ENCODE results near the gene ST14.
"Not testable (repeated sequence)": the region's sequence is repeated elsewhere in the genome, so short reads cannot be mapped to it uniquely, and the experiment has no call there.

Gene ST14

DNA sequence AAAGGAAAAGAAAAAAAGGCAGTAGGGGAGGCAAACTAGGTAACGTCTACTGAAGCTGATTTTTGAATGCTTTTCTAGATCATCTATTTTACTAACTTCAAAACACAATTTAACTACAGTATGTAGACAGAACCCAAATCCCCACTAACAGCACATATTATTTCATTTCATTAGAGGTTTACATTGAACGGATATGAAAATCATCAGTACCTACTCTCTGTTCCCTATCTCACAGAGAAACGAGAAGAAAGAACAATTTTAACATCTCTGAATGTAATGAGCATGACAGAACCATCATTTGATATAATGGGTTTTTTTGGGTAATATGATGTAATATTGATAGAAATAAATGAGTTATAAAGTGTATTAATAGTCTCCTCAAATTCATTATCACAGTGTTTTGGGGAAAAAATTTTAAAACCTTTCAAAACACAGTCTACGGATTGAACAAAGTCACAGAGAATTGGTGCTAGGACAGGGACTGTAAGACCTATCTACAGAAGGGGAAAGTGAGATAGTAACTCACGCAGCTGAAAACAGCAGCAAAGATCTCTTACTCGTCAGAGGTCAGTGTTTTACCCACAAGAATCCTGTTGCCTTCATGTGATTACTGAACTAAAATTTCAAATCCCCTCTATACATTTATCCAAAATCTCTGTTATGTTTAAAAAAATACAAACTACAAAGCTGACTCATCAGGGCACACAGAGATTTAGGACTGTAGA, 77.9 kb downstream of the ST14 start:
- DNase-seq (ENCODE audit: low read depth), result no peak

DNA sequence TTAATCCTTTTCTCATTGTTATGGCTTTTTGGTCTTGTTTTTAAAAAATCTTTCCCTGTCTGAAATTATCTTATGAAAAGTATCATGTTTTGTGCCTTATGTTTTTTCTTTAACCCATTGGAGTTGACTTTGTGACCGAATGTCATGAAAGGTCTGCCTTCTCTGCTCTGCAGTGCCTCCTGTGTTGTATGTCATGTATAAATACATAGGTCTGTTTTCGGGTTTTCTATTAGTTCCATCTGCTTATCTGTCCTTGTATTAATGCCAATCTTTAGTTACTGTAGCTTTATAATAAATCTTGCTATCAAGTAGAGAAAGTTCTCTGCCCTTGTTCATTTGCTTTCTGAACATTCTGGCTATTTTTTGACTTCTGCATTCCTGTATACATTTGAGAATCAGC, 82.1 kb downstream of the ST14 start:
- DNase-seq (ENCODE audit: low read depth), result no peak

DNA sequence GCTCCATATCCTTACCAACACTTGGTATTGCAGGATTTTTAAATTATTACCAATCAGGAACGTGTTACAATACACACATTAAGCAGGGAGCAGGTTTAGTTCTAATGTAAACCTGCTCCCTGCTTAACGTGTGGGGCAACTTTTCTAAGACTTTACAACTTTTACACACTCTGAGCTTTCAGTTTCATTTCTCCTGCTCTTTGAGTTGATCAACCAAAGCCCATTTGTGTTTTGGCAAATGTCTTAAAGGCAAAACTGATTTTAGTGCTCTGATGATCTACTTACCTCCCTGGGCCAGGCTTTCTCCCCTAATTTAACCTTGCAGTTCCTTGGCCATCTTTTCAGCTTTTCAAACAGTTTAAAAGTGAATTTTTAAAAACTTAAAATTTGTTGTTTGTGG, 84.2 kb downstream of the ST14 start:
- DNase-seq (ENCODE audit: low read depth), result no peak

DNA sequence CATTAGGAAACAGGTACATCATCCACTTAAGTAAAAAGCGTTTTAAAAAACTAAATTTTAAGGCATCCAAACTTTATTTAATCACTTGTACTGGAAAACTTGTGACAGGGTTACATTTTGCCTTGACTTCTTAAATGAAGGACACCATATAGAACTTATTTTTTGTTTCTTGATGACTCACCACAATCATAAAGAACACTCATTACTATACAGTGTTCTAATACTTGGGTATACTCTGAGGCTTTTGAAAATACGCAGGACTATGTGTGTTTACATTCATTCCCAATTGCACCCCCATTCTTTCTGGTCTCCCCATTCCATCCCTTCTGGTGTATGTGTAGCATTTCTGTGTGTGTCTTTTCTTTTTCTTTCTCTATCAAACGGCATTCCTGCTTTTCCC, 85.3 kb downstream of the ST14 start:
- no peak for DNase-seq (ENCODE audit: low read depth)

DNA sequence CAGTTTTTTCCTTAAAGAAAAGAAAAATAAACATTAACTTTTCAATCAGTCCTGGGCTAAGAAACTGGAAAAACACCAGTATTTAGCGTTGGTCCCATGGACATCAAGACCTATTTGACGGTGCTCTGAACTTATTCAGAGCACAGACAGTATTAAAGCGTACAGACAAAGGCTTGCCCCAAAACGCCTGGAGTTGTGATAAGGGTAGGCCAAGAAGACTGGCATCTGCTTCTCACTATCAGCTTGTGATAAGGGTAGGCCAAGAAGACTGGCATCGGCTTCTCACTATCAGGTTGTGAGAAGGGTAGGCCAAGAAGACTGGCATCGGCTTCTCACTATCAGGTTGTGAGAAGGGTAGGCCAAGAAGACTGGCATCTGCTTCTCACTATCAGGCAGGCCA, 85.8 kb downstream of the ST14 start:
- not testable (repeated sequence) for DNase-seq (ENCODE audit: low read depth)

DNA sequence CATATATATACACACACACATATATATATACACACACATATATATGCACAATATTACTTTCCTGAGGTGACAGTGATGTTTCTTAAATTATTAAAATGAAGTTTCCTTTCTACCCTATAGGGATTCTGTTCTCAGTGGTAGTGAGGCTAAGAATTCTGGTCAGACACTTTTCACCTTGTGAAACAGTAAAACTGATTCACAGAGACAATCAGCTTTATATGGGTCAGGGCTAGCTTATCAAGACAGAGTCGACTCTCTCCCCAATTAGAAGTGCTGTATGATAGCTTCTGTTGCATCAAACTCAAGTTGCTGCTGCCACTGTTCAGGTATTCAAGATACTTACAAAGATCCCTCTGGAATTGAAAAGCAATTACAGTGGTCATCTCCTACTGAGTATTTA, 86.7 kb downstream of the ST14 start:
- DNase-seq (ENCODE audit: low read depth), result no peak

DNA sequence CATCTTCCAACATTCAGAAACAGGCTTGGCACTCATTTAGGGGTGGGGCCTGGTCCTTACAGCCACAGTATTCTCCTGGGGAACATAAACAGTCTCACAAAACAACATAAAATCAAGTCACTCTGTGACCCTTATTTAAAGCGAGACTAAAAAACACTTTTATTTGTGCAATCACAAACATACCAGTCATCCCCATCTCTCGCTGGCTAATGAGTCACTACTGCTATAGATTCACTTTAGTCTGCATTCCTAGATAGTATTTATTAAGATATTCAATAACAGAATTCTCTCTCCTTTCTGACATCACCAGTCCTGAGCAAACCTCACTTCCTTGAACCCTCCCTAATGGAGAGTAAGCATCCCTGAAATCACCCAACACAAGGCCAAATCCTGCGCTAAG, 87.2 kb downstream of the ST14 start:
- DNase-seq (ENCODE audit: low read depth), result peak; percentile 9

DNA sequence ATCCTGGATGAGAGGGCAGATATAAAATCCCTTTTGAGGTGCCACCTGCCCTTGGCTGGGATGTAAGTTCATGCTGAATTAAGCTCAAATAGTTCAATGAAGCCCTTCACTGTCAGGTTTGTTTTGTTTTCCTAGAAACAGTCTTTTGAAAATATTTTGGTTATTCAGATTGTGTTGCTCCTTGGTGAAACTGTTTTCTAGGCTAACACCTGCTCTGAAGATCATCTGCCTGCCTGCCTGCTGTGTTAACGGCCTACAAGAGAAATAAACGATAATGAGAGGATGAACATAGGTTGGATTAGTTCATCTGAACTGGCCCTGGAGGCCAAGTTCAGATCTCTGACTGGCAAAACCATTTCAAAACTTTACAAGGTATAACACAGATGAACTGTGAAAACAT, 87.7 kb downstream of the ST14 start:
- DNase-seq (ENCODE audit: low read depth), result no peak

DNA sequence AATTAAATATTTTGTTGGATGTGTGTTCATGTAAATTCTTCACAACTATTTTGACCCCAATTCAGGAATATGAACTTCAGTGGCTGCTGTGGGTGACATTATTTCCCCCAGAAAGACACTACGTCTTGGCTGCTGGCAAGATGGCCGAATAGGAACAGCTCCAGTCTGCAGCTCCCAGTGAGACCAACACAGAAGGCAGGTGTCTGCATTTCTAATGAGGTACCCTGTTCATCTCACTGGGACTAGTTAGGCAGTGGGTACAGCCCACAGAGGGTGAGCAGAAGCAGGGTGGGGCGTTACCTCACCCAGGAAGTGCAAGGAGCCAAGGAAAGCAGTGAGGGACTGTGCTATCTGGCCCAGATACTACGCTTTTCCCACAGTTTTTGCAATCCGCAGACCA, 89.8 kb downstream of the ST14 start:
- DNase-seq (ENCODE audit: low read depth), result no peak

DNA sequence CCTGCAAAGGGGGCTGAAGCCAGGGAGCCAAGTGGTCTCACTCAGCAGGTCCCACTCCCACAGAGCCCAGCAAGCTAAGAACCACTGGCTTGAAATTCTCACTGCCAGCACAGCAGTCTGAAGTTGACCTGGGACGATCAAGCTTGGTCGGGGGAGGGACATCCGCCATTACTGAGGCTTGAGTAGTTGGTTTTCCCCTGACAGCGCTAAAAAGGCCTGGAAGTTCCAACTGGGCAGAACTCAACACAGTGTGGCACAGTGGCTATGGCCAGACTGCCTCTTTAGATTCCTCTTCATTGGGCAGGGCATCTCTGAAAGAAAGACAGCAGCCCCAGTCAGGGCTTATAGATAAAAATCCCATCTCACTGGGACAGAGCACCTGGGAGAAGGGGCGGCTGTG, 90.3 kb downstream of the ST14 start:
- DNase-seq (ENCODE audit: low read depth), result not testable (repeated sequence)

DNA sequence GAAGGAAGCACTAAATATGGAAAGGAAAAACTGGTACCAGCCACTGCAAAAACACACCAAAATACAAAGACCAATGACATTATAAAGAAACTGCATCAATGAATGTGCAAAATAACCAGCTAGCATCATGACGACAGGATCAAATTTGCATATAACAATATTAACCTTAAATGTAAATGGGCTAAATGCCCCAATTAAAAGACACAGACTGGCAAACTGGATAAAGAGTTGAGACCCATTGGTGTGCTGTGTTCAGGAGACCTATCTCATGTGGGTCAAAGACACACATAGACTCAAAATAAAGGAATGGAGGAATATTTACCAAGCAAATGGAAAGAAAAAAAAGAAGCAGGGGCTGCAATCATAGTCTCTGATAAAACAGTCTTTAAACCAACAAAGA, 92.2 kb downstream of the ST14 start:
- not testable (repeated sequence) for DNase-seq (ENCODE audit: low read depth)
